Endothelial cell of umbilical vein (primary cell): ENCODE data around the gene CD48. TPM values are rescaled to one million over a fixed set of nuclear protein-coding genes. Genes with fewer than 3 reads are reported as not detected.

ENCODE experiments used
- BruUV-seq: library from RNA; stranded (reverse); fragments of 400-500 nt; replicated peaks from 2 replicates; lab custom pipeline; 2021; lab: Mats Ljungman, UMichigan
- CTCF ChIA-PET: fragments of 300-600, 350-600 bp; sonication (Branson Sonifier 250); formaldehyde crosslinking; loops from one replicate; lab custom pipeline; 2021; ENCODE audit warnings: antibody characterized with exemption, inconsistent platforms; lab: Charles Lee
- POLR2A ChIA-PET: fragments of 300-600, 350-600 bp; sonication (Branson Sonifier 250); formaldehyde crosslinking; loops from one replicate; lab custom pipeline; 2021; ENCODE audit warnings: antibody characterized with exemption, inconsistent platforms; lab: Charles Lee
- DNase-seq: peaks from one replicate; pipeline ENCODE4 v3.0.0-alpha.2; 2011; ENCODE audit warnings: low read depth, low spot score
- FAIRE-seq: peaks from 2 replicates; lab custom pipeline; 2011; peaks lifted over from hg19 to GRCh38; lab: Jason Lieb, UNC
- H2AFZ ChIP-seq: 2 replicates; pipeline ENCODE4 v1.6.0; 2012; ENCODE audit warnings: low read depth, low read length, control low read depth, inconsistent platforms
- H3K27ac ChIP-seq: 2 replicates; pipeline ENCODE4 v1.5.1; 2011; ENCODE audit warnings: low read depth, mild to moderate bottlenecking, control low read depth, low read length, moderate library complexity; ENCODE audit not compliant: insufficient read depth
- H3K27me3 ChIP-seq, 2 experiments: 2 replicates each; pipeline versions ENCODE4 v1.6.0 to v1.6.1; 2011; ENCODE audit warnings: low read length in 2 of 2, mixed read lengths in 1 of 2; ENCODE audit not compliant: control insufficient read depth in 2 of 2, insufficient read depth in 2 of 2
- H3K36me3 ChIP-seq, 2 experiments: 2 replicates in 1 of 2; 3 replicates in 1 of 2; pipeline ENCODE4 v1.5.1; 2011; ENCODE audit warnings: low read length in 2 of 2, mild to moderate bottlenecking in 1 of 2, moderate library complexity in 1 of 2; ENCODE audit not compliant: control insufficient read depth in 2 of 2, insufficient read depth in 2 of 2; ENCODE audit errors: extremely low read depth in 1 of 2
- H3K4me1 ChIP-seq: 3 replicates; pipeline ENCODE4 v1.5.1; 2011; ENCODE audit warnings: mild to moderate bottlenecking, low read length; ENCODE audit not compliant: control insufficient read depth, insufficient read depth; ENCODE audit errors: extremely low read depth
- H3K4me2 ChIP-seq: 2 replicates; pipeline ENCODE4 v1.6.1; 2011; ENCODE audit warnings: low read length, control low read depth, mixed read lengths; ENCODE audit not compliant: insufficient read depth
- H3K4me3 ChIP-seq, 3 experiments: fragments of 200-600 bp in 1 of 3; sonication (generic), shearing (Covaris generic) in 1 of 3; replicated peaks in 1 of 3; 2 replicates each; pipeline ENCODE4 v1.5.1; 2011 to 2016; ENCODE audit warnings: control low read depth in 3 of 3, low read length in 3 of 3, mild to moderate bottlenecking in 2 of 3, inconsistent platforms in 1 of 3, low read depth in 1 of 3, moderate library complexity in 1 of 3; ENCODE audit not compliant: insufficient read depth in 1 of 3
- H3K79me2 ChIP-seq: 2 replicates; pipeline ENCODE4 v1.6.0; 2012; ENCODE audit warnings: low read length, inconsistent platforms; ENCODE audit not compliant: control insufficient read depth, insufficient read depth
- H3K9ac ChIP-seq: replicated peaks from 2 replicates; pipeline ENCODE3; 2011; ENCODE audit warnings: low read length, control low read depth; ENCODE audit not compliant: insufficient read depth; ENCODE audit errors: extremely low read depth
- H3K9me1 ChIP-seq: replicated peaks from 3 replicates; pipeline ENCODE4 v1.6.0; 2011; ENCODE audit warnings: mild to moderate bottlenecking, low read length; ENCODE audit not compliant: control insufficient read depth, insufficient read depth; ENCODE audit errors: extremely low read depth
- H3K9me3 ChIP-seq: replicated peaks from 2 replicates; pipeline ENCODE4 v1.5.1; 2012; ENCODE audit warnings: low read length, inconsistent platforms; ENCODE audit not compliant: control insufficient read depth, insufficient read depth
- H4K20me1 ChIP-seq: replicated peaks from 2 replicates; pipeline ENCODE3; 2011; ENCODE audit warnings: mild to moderate bottlenecking, low read length; ENCODE audit not compliant: control insufficient read depth, insufficient read depth; ENCODE audit errors: extremely low read depth
- FOS ChIP-seq: IDR thresholded peaks from 2 replicates; pipeline ENCODE4 v1.6.1; 2011; ENCODE audit warnings: mild to moderate bottlenecking, low read length, moderate library complexity, borderline replicate concordance; ENCODE audit not compliant: insufficient read depth
- GATA2 ChIP-seq: IDR thresholded peaks from 2 replicates; pipeline ENCODE4 v1.7.0; 2011; ENCODE audit warnings: low read depth, mild to moderate bottlenecking, moderate library complexity, mixed read lengths, low read length; ENCODE audit not compliant: insufficient read length, insufficient read depth
- JUN ChIP-seq: IDR thresholded peaks from 2 replicates; pipeline ENCODE4 v1.6.1; 2011; ENCODE audit warnings: borderline replicate concordance, low read depth; ENCODE audit not compliant: insufficient read length, insufficient read depth
- MYC ChIP-seq: IDR thresholded peaks from one replicate; pipeline ENCODE4 v1.6.1; 2011; ENCODE audit warnings: mild to moderate bottlenecking, low read depth, low read length
- POLR2AphosphoS5 ChIP-seq: IDR thresholded peaks from 2 replicates; pipeline ENCODE4 v1.6.1; 2012; ENCODE audit warnings: low read depth, mild to moderate bottlenecking, control low read depth, low read length, moderate library complexity; ENCODE audit not compliant: insufficient read depth
- dilution Hi-C: fragments of 300-500 bp; cut with MboI; formaldehyde crosslinking; loops from one replicate; pipeline ENCODE4 v1.15.0; 2019; ENCODE audit warnings: low sequenced_read_pairs; ENCODE audit not compliant: extremely low pct_ligation_motif_present
- intact Hi-C: fragments of 100-400 bp; cut with micrococcal nuclease; formaldehyde crosslinking; loops from one replicate; pipeline ENCODE4 v1.10.0; 2022
- polyA plus RNA-seq, 4 experiments: library from polyadenylated mRNA; depleted of rRNA in 3 of 4; stranded (reverse) in 3 of 4; unstranded in 1 of 4; fragments of >200 nt; gene quantifications; 2 replicates each; pipeline versions ENCODE4 v1.2.1 to v1.2.3, GENCODE V29; 2011 to 2012; ENCODE audit warnings: missing spikeins in 1 of 4
- total RNA-seq: library from RNA; stranded (reverse); gene quantifications from 2 replicates; pipeline ENCODE4 v1.2.3, GENCODE V29; 2021
- TF ChIP-seq, protein P1 (sequence below): IDR thresholded peaks from 2 replicates; pipeline ENCODE4 v1.6.1; 2011; ENCODE audit not compliant: insufficient read depth, insufficient read length

Gene CD48
- total and polyA plus RNA-seq, 2 donors (not counting 3 experiments of a cell fraction or from before 2014, with no cell fraction given) = not detected

DNA sequence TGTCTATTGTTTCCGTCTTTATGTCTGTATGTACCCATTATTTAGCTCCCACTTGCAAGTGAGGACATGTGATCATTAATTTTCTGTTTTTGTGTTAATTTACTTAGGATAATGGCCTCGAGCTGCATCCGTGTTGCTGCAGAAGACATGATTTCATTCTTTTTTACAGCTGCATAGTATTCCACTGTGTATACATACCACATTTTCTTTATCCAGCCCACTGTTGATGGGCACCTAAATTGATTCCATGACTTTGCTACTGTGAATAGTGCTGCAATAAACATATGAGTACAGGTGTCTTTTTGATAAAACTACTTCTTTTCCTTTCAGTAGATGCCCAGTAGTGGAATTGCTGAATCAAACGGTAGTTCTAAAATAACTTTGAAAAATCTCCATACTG is 52.1 kb downstream of the CD48 start:
- H3K9me3 ChIP-seq = no peaks in the 10 kb centered on the region
- no peaks in the 10 kb centered on the region for H3K9me1 ChIP-seq
- no peak overlapping the region for H3K4me2 ChIP-seq
- no peaks in the 10 kb centered on the region for H3K4me1 ChIP-seq
- CTCF ChIA-PET = no interaction called here
- H3K79me2 ChIP-seq = no peaks in the 10 kb centered on the region
- FAIRE-seq (no peak), DNase-seq (no peak)
- no peaks in the 10 kb centered on the region for H4K20me1 ChIP-seq
- intact Hi-C loops = no loop called here
- TF ChIP-seq JUN (no peak), FOS (no peak), GATA2 (no peak), POLR2AphosphoS5 (no peak), MYC (no peak)
- TF ChIP-seq, protein P1, sequence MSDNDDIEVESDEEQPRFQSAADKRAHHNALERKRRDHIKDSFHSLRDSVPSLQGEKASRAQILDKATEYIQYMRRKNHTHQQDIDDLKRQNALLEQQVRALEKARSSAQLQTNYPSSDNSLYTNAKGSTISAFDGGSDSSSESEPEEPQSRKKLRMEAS = no peak
- H3K27ac ChIP-seq = no peak overlapping the region
- no peak overlapping the region for H2AFZ ChIP-seq
- BruUV-seq = no TSS peak
- POLR2A ChIA-PET = no interaction called here
- H3K9ac ChIP-seq = no peak overlapping the region
- H3K36me3 ChIP-seq = no peaks in the 10 kb centered on the region
- peaks cover 0 to 5% of the 10 kb centered on the region in 2 experiments for H3K27me3 ChIP-seq
- dilution Hi-C loops = no loop called here
- H3K4me3 ChIP-seq = no peak overlapping the region

DNA sequence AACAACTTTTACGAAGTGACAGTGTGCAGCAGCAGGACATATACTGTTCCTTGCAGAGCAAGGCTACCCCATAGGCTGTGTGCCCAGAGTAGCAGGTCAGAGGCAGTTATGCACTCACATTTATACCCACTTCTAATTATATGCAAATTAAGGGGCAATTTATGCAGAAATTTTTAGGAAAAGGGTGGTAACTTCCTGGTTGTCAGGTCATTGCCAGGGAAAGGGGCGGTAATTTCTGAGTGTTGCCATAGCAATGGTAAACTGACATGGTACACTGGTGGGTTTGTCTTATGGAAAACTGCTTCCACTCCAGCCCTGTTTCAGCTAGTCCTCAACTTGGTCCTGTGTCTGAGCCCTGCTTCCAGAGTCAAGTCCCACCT is 52.8 kb downstream of the CD48 start:
- DNase-seq (no peak), FAIRE-seq (no peak)
- intact Hi-C loops = no loop called here
- Histone ChIP-seq H3K9ac (no peak overlapping the region), H3K9me3 (no peaks in the 10 kb centered on the region), H3K36me3 (no peaks in the 10 kb centered on the region), H3K79me2 (no peaks in the 10 kb centered on the region), H3K4me2 (no peak overlapping the region), H3K9me1 (no peaks in the 10 kb centered on the region), H3K27ac (no peak overlapping the region), H3K27me3 (peaks cover 0 to 2% of the 10 kb centered on the region in 2 experiments), H4K20me1 (no peaks in the 10 kb centered on the region), H2AFZ (no peak overlapping the region), H3K4me1 (no peaks in the 10 kb centered on the region), H3K4me3 (no peak overlapping the region)
- ChIA-PET POLR2A (no interaction called here), CTCF (no interaction called here)
- no peak for TF ChIP-seq MYC
- dilution Hi-C loops = no loop called here
- BruUV-seq = no TSS peak
